SK-N-MC (cell line): ENCODE measurements around the gene SOSTDC1.

Experiments
- EZH2 ChIP-seq: fragments of 200-600 bp; sonication (generic); IDR thresholded peaks from one replicate; pipeline ENCODE4 v1.6.1; 2017; ENCODE audit warnings: antibody characterized with exemption
- POLR2AphosphoS5 ChIP-seq: IDR thresholded peaks from 2 replicates; pipeline ENCODE4 v1.6.1; 2012; ENCODE audit warnings: mild to moderate bottlenecking, low read depth, low read length, borderline replicate concordance

DNA sequence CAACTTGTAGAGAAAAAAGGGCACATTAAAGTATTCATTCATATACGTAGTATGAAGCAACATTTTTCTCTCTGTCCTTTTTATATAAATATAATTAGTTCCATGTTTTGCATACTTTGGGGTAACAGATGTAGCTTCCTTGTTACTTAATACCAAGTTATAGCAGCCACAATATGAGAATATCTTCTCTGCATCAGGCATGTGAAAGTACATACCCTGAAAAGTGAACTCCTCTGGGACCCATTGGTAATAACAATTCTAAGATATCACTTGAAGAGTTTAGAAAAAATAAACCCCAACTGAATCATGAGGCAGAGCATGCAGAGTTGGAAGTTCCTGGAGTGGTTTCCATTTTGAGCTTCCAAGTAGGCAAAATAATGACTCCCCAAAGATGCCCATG lies 41.8 kb downstream of the SOSTDC1 start:
- TF ChIP-seq EZH2 (no peak), POLR2AphosphoS5 (no peak)
